A549 (cell line): Measurements from ENCODE around the gene TSPAN18.

Experiments
- CHD2 ChIP-seq: fragments of 150-350 bp; IDR thresholded peaks from 2 replicates; pipeline ENCODE4 v1.6.1; 2014; ENCODE audit warnings: low read length; ENCODE audit not compliant: partially characterized antibody
- EP300 ChIP-seq, 2 experiments: fragments of >200 bp; sonication (Bioruptor Twin); formaldehyde crosslinking; IDR thresholded peaks; 2 replicates in 1 of 2; 3 replicates in 1 of 2; pipeline ENCODE4 v1.6.1; 2016 to 2017
- HDAC2 ChIP-seq: fragments of 200-600 bp; sonication (generic); IDR thresholded peaks from 2 replicates; pipeline ENCODE4 v1.6.1; 2016
- JUN ChIP-seq, 2 experiments: fragments of >200 bp; sonication (Bioruptor Twin); formaldehyde crosslinking; IDR thresholded peaks; 2 replicates in 1 of 2; 3 replicates in 1 of 2; pipeline ENCODE4 v1.6.1; 2016 to 2017
- MAFK ChIP-seq: fragments of 450-650 bp; IDR thresholded peaks from 2 replicates; pipeline ENCODE4 v1.6.1; 2014; ENCODE audit not compliant: partially characterized antibody
- NPAS2 ChIP-seq: fragments of 250-450 bp; sonication (Bioruptor Pico); IDR thresholded peaks from 2 replicates; pipeline ENCODE4 v1.8.0; 2022; ENCODE audit warnings: mild to moderate bottlenecking, moderate library complexity, borderline replicate concordance
- POLR2AphosphoS2 ChIP-seq: conservative IDR thresholded peaks from 2 replicates; pipeline ENCODE4 v1.6.1; 2012; ENCODE audit warnings: low read length, improper control_type of control experiment, inconsistent platforms
- RARB ChIP-seq: fragments of 250-450 bp; sonication (Bioruptor Pico); IDR thresholded peaks from 2 replicates; pipeline ENCODE4 v1.8.0; 2021; ENCODE audit warnings: mild to moderate bottlenecking, moderate library complexity
- TF ChIP-seq, protein P1 (sequence below): fragments of >200 bp; sonication (Bioruptor Twin); formaldehyde crosslinking; IDR thresholded peaks from 3 replicates; pipeline ENCODE4 v1.5.1; 2016
- TF ChIP-seq, protein P2 (sequence below): fragments of 150-350 bp; IDR thresholded peaks from 2 replicates; pipeline ENCODE4 v1.6.1; 2014; ENCODE audit warnings: low read depth, mild to moderate bottlenecking, low read length
- TF ChIP-seq, protein P3 (sequence below): fragments of 250-450 bp; sonication (Bioruptor Pico); IDR thresholded peaks from 2 replicates; pipeline ENCODE4 v1.5.0; 2021; ENCODE audit warnings: mild to moderate bottlenecking, moderate library complexity, borderline replicate concordance
- TF ChIP-seq, protein P4 (sequence below): IDR thresholded peaks from 2 replicates; pipeline ENCODE4 v1.6.1; 2012

GRCh38 chr11:44917741-44918140 lies 191.0 kb downstream of the TSPAN18 start:
- TF ChIP-seq, protein P1, sequence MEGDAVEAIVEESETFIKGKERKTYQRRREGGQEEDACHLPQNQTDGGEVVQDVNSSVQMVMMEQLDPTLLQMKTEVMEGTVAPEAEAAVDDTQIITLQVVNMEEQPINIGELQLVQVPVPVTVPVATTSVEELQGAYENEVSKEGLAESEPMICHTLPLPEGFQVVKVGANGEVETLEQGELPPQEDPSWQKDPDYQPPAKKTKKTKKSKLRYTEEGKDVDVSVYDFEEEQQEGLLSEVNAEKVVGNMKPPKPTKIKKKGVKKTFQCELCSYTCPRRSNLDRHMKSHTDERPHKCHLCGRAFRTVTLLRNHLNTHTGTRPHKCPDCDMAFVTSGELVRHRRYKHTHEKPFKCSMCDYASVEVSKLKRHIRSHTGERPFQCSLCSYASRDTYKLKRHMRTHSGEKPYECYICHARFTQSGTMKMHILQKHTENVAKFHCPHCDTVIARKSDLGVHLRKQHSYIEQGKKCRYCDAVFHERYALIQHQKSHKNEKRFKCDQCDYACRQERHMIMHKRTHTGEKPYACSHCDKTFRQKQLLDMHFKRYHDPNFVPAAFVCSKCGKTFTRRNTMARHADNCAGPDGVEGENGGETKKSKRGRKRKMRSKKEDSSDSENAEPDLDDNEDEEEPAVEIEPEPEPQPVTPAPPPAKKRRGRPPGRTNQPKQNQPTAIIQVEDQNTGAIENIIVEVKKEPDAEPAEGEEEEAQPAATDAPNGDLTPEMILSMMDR: no peak
- TF ChIP-seq HDAC2 (no peak), POLR2AphosphoS2 (no peak), RARB (CRISPR knock-in tag) (no peak), MAFK (no peak), JUN (IDR thresholded peaks at IDR 0.05) (no peak), EP300 (IDR thresholded peaks at IDR 0.05) (no peak), NPAS2 (CRISPR knock-in tag) (no peak), CHD2 (no peak)
- TF ChIP-seq, protein P2, sequence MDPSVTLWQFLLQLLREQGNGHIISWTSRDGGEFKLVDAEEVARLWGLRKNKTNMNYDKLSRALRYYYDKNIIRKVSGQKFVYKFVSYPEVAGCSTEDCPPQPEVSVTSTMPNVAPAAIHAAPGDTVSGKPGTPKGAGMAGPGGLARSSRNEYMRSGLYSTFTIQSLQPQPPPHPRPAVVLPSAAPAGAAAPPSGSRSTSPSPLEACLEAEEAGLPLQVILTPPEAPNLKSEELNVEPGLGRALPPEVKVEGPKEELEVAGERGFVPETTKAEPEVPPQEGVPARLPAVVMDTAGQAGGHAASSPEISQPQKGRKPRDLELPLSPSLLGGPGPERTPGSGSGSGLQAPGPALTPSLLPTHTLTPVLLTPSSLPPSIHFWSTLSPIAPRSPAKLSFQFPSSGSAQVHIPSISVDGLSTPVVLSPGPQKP: no peak
- TF ChIP-seq, protein P3, sequence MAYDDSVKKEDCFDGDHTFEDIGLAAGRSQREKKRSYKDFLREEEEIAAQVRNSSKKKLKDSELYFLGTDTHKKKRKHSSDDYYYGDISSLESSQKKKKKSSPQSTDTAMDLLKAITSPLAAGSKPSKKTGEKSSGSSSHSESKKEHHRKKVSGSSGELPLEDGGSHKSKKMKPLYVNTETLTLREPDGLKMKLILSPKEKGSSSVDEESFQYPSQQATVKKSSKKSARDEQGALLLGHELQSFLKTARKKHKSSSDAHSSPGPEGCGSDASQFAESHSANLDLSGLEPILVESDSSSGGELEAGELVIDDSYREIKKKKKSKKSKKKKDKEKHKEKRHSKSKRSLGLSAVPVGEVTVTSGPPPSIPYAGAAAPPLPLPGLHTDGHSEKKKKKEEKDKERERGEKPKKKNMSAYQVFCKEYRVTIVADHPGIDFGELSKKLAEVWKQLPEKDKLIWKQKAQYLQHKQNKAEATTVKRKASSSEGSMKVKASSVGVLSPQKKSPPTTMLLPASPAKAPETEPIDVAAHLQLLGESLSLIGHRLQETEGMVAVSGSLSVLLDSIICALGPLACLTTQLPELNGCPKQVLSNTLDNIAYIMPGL: no peak
- TF ChIP-seq, protein P4, sequence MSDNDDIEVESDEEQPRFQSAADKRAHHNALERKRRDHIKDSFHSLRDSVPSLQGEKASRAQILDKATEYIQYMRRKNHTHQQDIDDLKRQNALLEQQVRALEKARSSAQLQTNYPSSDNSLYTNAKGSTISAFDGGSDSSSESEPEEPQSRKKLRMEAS: no peak
